Activated CD8-positive, alpha-beta T cell treated with anti-CD3 and anti-CD28 coated beads, Interleukin-2, amount 10 ng/mL, durations not matched to agents 7 days and 5 days (primary cell): ENCODE measurements around the gene LIMS1. TPM values are rescaled to one million over a fixed set of nuclear protein-coding genes. Genes with fewer than 3 reads are reported as not detected.

Experiments used
- ATAC-seq: fragments of 150-1000 bp; cut with Tn5 transposase; one replicate; pipeline ENCODE4 v1.10.0; 2021; ENCODE audit warnings: moderate library complexity
- CTCF ChIA-PET: fragments of 350-600 bp; sonication (Branson Sonifier 250); formaldehyde crosslinking; loops from one replicate; lab custom pipeline; 2021; ENCODE audit warnings: antibody characterized with exemption; lab: Charles Lee
- POLR2A ChIA-PET: fragments of 350-600 bp; sonication (Branson Sonifier 250); formaldehyde crosslinking; loops from one replicate; lab custom pipeline; 2021; ENCODE audit warnings: antibody characterized with exemption; lab: Charles Lee
- DNase-seq: peaks from one replicate; pipeline ENCODE4 v3.0.0-alpha.2; 2020
- H3K27ac Mint-ChIP-seq: one replicate; pipeline ENCODE4 v1.8.0; 2021; ENCODE audit warnings: mild to moderate bottlenecking, mixed read lengths
- H3K27me3 Mint-ChIP-seq: one replicate; pipeline ENCODE4 v1.8.0; 2021; ENCODE audit warnings: low read depth, mixed read lengths
- H3K36me3 Mint-ChIP-seq: one replicate; pipeline ENCODE4 v1.8.0; 2021; ENCODE audit warnings: low read depth, mixed read lengths
- H3K4me1 Mint-ChIP-seq: one replicate; pipeline ENCODE4 v1.8.0; 2021; ENCODE audit warnings: low read depth, mixed read lengths
- H3K4me3 Mint-ChIP-seq: one replicate; pipeline ENCODE4 v1.8.0; 2021; ENCODE audit warnings: mild to moderate bottlenecking, mixed read lengths
- H3K9me3 Mint-ChIP-seq: one replicate; pipeline ENCODE4 v1.8.0; 2022; ENCODE audit warnings: mixed read lengths; ENCODE audit not compliant: insufficient read depth
- total RNA-seq, 2 experiments: library from RNA; stranded (reverse); gene quantifications; one replicate each; pipeline ENCODE4 v1.2.3, GENCODE V29; 2021

The LIMS1 gene
- total RNA-seq, 2 experiments from 2014 or later: 36.4 to 41.1 TPM

- Mint-ChIP-seq H3K9me3 (no peaks in the 10 kb centered on the region), H3K27ac (no peak overlapping the region), H3K36me3 (peaks cover 8% of the 10 kb centered on the region), H3K4me1 (peaks cover 59% of the 10 kb centered on the region), H3K27me3 (no peaks in the 10 kb centered on the region), H3K4me3 (no peak overlapping the region)
- no peak for ATAC-seq
- ChIA-PET POLR2A (no interaction called here), CTCF (interaction anchor here (2.1 to 10.0 kb wide), 2 partner anchors 9 to 21 kb away, joined by 6 to 147 read pairs; no protein-coding TSS in a partner anchor)
- no peak for DNase-seq
Measured at GRCh38 chr2:108626995-108627394, 92.7 kb downstream of the LIMS1 start.

- Mint-ChIP-seq H3K27ac (no peak overlapping the region), H3K4me3 (no peak overlapping the region), H3K27me3 (no peaks in the 10 kb centered on the region), H3K9me3 (no peaks in the 10 kb centered on the region), H3K36me3 (peaks cover 8% of the 10 kb centered on the region), H3K4me1 (peaks cover 61% of the 10 kb centered on the region)
- ChIA-PET POLR2A (interaction anchor here (1.3 kb wide), 1 partner anchor 13 kb away, joined by 5 read pairs; no protein-coding TSS in a partner anchor), CTCF (interaction anchor here (1.3 to 10.0 kb wide), 7 partner anchors 8 to 44 kb away, joined by 3 to 147 read pairs (median 7); no protein-coding TSS in a partner anchor)
- no peak for ATAC-seq
- DNase-seq: no peak
Measured at GRCh38 chr2:108627911-108628567, 93.8 kb downstream of the LIMS1 start.

DNA sequence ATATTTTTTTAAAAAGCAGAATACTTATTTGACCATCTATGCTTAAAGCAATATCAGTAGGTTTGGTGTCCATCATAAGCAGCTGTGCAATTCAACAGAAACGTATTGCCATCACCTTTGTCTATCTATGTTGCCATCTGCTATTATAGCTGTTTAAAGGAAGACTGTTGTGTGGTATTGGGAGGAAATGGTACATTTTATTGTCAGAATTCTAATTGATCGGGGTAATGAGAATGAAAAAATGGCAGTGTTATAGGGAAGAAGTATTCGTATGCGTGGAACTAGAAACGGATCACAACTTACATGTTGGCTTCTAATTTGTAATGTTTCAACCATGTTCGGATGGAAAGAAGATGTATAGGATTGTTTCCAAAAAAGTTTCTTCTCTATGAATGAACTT is 94.7 kb downstream of the LIMS1 start:
- Mint-ChIP-seq H3K9me3 (no peaks in the 10 kb centered on the region), H3K4me1 (peaks cover 55% of the 10 kb centered on the region), H3K36me3 (peaks cover 8% of the 10 kb centered on the region), H3K27me3 (no peaks in the 10 kb centered on the region), H3K27ac (no peak overlapping the region), H3K4me3 (no peak overlapping the region)
- POLR2A ChIA-PET: interaction anchor here (1.0 to 1.4 kb wide), 4 partner anchors 8 to 20 kb away, joined by 3 to 5 read pairs (median 5); no protein-coding TSS in a partner anchor
- CTCF ChIA-PET: interaction anchor here (0.9 to 10.0 kb wide), 13 partner anchors 7 to 45 kb away, joined by 3 to 147 read pairs (median 5); no protein-coding TSS in a partner anchor
- DNase-seq (no peak), ATAC-seq (no peak)

- ChIA-PET CTCF (interaction anchor here (0.9 to 10.0 kb wide), 12 partner anchors 6 to 45 kb away, joined by 3 to 147 read pairs (median 5); no protein-coding TSS in a partner anchor), POLR2A (interaction anchor here (1.0 to 1.4 kb wide), 4 partner anchors 8 to 21 kb away, joined by 3 to 5 read pairs (median 5); no protein-coding TSS in a partner anchor)
- peaks cover 51% of the 10 kb centered on the region for H3K4me1 Mint-ChIP-seq
- ATAC-seq (peak; percentile 56), DNase-seq (no peak)
- no peaks in the 10 kb centered on the region for H3K9me3 Mint-ChIP-seq
- H3K27ac Mint-ChIP-seq: peak overlapping the region; percentile 50
- H3K36me3 Mint-ChIP-seq: peaks cover 8% of the 10 kb centered on the region
- H3K4me3 Mint-ChIP-seq: no peak overlapping the region
- H3K27me3 Mint-ChIP-seq: no peaks in the 10 kb centered on the region
Measured at GRCh38 chr2:108629417-108629816, 95.1 kb downstream of the LIMS1 start.

DNA sequence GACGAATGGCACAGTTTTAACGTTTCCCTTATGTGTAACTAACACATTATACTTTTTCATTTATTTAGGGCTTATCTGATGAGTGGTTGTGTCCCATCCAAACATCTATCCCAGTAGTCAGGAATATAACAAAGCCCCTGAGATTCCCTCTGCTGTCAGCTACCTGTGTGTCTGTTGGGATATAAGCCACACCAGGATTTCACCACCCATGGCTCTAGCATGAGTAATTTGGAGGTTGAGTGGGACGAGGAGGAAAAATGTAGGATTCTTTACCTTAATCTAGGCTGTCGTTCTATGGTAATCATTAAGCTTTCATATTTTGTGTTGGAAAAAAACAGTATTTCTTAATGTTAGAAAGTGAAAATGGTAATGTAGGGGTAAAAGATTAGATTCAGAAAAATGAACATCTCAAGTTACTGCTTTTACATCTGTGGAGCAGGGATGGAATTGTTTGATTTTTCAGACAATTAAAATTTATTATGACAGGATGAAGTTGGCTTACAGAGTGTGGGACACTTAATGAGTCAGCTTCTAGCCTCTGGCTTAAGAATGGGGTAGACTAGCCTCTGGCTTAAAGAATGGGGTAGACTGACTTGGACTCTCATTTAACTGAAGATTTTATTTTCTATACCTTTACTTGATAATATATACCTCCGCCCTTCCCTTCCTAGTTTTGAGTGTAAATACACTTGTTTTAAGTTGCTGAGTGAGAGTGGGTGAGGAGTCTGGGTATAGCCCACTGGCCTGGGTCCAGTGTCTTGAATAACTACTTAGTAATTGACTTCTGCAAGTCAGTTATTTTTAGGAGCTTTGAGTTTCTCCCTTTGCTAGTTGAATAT is 96.5 kb downstream of the LIMS1 start:
- Mint-ChIP-seq H3K4me3 (no peak overlapping the region), H3K27me3 (no peaks in the 10 kb centered on the region), H3K9me3 (no peaks in the 10 kb centered on the region), H3K27ac (no peak overlapping the region), H3K36me3 (peaks cover 5% of the 10 kb centered on the region), H3K4me1 (peaks cover 50% of the 10 kb centered on the region)
- DNase-seq (no peak), ATAC-seq (no peak)
- ChIA-PET POLR2A (no interaction called here), CTCF (interaction anchor here (0.6 to 8.9 kb wide), 5 partner anchors 8 to 24 kb away, joined by 3 to 227 read pairs (median 6); no protein-coding TSS in a partner anchor)

DNA sequence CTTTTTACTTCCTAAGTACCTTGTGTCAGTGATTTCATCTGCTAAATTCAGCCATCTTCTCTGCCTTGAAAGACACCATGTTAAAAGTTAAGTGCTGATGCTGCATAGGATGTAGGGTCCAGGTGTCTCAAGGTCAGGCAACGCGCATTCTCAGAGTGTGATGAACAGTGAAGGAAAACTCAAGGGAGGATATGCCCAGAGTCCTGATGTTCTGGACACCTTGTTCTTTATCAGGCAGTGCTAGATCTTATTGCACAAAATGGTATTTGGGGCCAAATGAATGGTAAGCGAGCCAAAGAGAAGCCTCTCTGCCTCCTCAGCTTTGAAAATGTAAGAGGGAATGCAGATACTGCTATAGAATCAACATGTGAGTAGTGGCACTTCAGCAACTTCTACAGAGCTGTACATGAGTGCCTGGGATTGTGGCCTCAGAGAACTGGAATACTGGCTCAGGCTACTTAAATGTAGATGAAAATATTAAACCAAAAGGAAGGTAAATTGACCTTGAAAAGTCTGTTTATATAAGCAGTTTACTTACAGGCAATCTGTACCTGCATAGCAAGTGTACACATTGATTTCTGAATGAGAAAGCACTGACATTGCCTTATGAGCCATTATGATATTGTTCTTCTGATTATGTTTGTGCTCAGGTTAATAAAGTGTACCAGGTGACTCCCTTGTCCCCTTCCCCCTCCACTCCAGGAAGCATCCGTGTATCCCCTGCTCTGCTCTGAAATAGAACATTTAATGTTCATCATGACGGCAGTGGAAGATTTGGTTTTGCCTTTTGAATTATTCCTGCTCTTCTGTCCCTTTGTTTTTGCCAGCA is 98.3 kb downstream of the LIMS1 start:
- CTCF ChIA-PET: interaction anchor here (0.6 to 8.9 kb wide), 8 partner anchors 7 to 925 kb away, joined by 3 to 227 read pairs (median 5); no protein-coding TSS in a partner anchor
- Mint-ChIP-seq H3K4me3 (no peak overlapping the region), H3K27me3 (no peaks in the 10 kb centered on the region), H3K4me1 (peaks cover 52% of the 10 kb centered on the region), H3K27ac (no peak overlapping the region), H3K36me3 (peaks cover 5% of the 10 kb centered on the region), H3K9me3 (no peaks in the 10 kb centered on the region)
- POLR2A ChIA-PET: no interaction called here
- DNase-seq: no peak
- ATAC-seq: no peak

DNA sequence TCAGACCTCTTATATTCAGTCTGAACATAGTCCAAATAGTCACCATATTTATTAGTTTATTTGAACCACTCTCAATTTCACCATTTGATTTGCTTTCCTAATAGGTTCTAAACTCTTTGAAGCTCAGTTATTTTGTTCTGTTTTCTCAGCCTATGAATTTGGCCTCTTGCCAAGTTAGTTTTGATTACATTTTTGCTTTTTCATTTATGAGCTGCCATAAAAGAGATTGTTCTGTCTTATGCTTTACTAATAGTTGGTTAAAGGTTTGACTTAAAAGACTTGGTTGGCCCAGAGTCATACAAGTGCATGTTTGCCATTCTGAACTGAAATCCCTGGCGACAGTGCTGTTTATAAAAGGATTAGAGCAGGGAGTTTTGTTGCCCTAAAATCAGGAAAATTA is 99.1 kb downstream of the LIMS1 start:
- H3K9me3 Mint-ChIP-seq: no peaks in the 10 kb centered on the region
- no peak overlapping the region for H3K4me3 Mint-ChIP-seq
- ChIA-PET CTCF (interaction anchor here (0.6 to 8.9 kb wide), 7 partner anchors 9 to 924 kb away, joined by 3 to 227 read pairs (median 3); no protein-coding TSS in a partner anchor), POLR2A (interaction anchor here (1.4 kb wide), 1 partner anchor 13 kb away, joined by 7 read pairs; no protein-coding TSS in a partner anchor)
- H3K27me3 Mint-ChIP-seq: no peaks in the 10 kb centered on the region
- peaks cover 48% of the 10 kb centered on the region for H3K4me1 Mint-ChIP-seq
- H3K36me3 Mint-ChIP-seq: peaks cover 5% of the 10 kb centered on the region
- DNase-seq: no peak
- ATAC-seq: no peak
- no peak overlapping the region for H3K27ac Mint-ChIP-seq

GRCh38 chr2:108634011-108634410 is 99.7 kb downstream of the LIMS1 start:
- Mint-ChIP-seq H3K27ac (no peak overlapping the region), H3K4me1 (peaks cover 44% of the 10 kb centered on the region), H3K4me3 (no peak overlapping the region), H3K36me3 (peaks cover 5% of the 10 kb centered on the region), H3K9me3 (no peaks in the 10 kb centered on the region), H3K27me3 (no peaks in the 10 kb centered on the region)
- no peak for DNase-seq
- ChIA-PET CTCF (interaction anchor here (0.9 to 8.9 kb wide), 6 partner anchors 9 to 73 kb away, joined by 3 to 227 read pairs (median 57); no protein-coding TSS in a partner anchor), POLR2A (interaction anchor here (1.4 kb wide), 1 partner anchor 13 kb away, joined by 7 read pairs; no protein-coding TSS in a partner anchor)
- no peak for ATAC-seq

- Mint-ChIP-seq H3K4me1 (peaks cover 38% of the 10 kb centered on the region), H3K27me3 (no peaks in the 10 kb centered on the region), H3K4me3 (no peak overlapping the region), H3K36me3 (peaks cover 5% of the 10 kb centered on the region), H3K9me3 (no peaks in the 10 kb centered on the region), H3K27ac (no peak overlapping the region)
- DNase-seq (no peak), ATAC-seq (no peak)
- POLR2A ChIA-PET: interaction anchor here (1.4 kb wide), 1 partner anchor 14 kb away, joined by 7 read pairs; no protein-coding TSS in a partner anchor
- CTCF ChIA-PET: interaction anchor here (0.7 to 8.9 kb wide), 6 partner anchors 10 to 90 kb away, joined by 3 to 227 read pairs (median 78); no protein-coding TSS in a partner anchor
Measured at GRCh38 chr2:108634576-108635160, 100.4 kb downstream of the LIMS1 start.

GRCh38 chr2:108635630-108636354 is 101.5 kb downstream of the LIMS1 start:
- Mint-ChIP-seq H3K4me1 (peaks cover 29% of the 10 kb centered on the region), H3K27ac (peak overlapping the region; percentile 19), H3K36me3 (no peaks in the 10 kb centered on the region), H3K4me3 (no peak overlapping the region), H3K9me3 (no peaks in the 10 kb centered on the region), H3K27me3 (no peaks in the 10 kb centered on the region)
- CTCF ChIA-PET: interaction anchor here (0.6 to 8.9 kb wide), 21 partner anchors 11 to 188 kb away, joined by 3 to 227 read pairs (median 8); no protein-coding TSS in a partner anchor
- ATAC-seq (no peak), DNase-seq (no peak)
- POLR2A ChIA-PET: interaction anchor here (0.8 to 1.4 kb wide), 2 partner anchors 23 to 30 kb away, joined by 3 read pairs; no protein-coding TSS in a partner anchor
